HG03045 (cell line): ENCODE measurements around the gene FOXO4.

ENCODE experiments used
- ATAC-seq: cut with Tn5 transposase; IDR thresholded peaks from one replicate; pipeline ENCODE4 v1.9.1; 2021; ENCODE audit warnings: mild to moderate bottlenecking, moderate library complexity; ENCODE audit not compliant: unreplicated experiment

FOXO4 gene

DNA sequence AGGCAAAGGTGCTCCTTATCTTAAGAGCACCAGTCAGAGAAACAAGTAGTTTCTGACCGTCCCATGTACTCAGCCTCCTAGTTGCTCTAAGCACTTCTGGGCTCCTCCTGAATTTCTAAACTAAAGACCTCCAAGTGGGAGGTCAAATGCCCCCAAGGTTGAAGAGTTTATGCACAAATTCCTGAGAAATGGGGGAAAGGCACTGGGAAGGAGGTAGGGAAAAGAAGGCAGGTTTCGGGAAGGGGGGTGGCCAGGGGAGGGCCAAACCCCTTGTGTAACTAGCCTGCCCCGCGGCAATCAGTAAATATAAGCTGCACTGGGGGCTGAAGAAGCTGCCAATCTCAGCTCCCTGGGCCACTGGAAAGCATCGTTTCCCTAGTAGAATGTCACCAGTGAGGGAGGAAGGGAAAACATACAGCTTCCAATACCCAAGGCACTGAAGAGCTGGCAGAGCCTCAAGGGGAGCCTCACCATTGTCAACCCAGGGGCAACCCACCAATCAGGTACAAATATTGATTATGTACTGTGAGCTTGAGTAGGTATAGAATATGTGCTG is 3.4 kb downstream of the FOXO4 start:
- no peak for ATAC-seq

DNA sequence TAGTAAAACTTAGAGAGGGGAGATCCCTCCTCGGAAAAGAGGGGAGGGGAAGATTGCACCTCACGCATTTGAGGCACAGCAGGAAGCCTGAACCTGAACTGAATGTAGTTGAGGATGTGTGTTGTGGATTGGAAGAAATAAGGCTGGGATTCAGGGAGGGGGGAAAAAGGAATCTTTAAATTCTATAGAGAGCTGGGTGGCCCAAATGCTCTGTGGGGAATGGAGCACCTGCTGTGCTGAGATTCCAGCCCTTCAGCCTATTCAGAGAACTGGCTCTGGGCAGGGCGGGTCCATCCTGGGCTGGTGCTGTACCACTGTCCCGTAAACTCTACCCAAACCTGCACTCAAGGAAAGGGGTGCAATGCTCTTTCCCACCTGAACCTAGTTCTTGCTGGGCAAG is 4.1 kb downstream of the FOXO4 start:
- ATAC-seq = no peak

DNA sequence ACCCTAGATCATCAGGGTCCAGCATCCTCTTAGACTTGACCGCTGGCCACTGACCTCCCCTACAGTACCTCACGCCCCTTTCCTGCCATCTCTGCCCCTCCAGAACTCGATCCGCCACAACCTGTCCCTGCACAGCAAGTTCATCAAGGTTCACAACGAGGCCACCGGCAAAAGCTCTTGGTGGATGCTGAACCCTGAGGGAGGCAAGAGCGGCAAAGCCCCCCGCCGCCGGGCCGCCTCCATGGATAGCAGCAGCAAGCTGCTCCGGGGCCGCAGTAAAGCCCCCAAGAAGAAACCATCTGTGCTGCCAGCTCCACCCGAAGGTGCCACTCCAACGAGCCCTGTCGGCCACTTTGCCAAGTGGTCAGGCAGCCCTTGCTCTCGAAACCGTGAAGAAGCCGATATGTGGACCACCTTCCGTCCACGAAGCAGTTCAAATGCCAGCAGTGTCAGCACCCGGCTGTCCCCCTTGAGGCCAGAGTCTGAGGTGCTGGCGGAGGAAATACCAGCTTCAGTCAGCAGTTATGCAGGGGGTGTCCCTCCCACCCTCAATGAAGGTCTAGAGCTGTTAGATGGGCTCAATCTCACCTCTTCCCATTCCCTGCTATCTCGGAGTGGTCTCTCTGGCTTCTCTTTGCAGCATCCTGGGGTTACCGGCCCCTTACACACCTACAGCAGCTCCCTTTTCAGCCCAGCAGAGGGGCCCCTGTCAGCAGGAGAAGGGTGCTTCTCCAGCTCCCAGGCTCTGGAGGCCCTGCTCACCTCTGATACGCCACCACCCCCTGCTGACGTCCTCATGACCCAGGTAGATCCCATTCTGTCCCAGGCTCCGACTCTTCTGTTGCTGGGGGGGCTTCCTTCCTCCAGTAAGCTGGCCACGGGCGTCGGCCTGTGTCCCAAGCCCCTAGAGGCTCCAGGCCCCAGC is 5.2 kb downstream of the FOXO4 start:
- ATAC-seq = no peak

DNA sequence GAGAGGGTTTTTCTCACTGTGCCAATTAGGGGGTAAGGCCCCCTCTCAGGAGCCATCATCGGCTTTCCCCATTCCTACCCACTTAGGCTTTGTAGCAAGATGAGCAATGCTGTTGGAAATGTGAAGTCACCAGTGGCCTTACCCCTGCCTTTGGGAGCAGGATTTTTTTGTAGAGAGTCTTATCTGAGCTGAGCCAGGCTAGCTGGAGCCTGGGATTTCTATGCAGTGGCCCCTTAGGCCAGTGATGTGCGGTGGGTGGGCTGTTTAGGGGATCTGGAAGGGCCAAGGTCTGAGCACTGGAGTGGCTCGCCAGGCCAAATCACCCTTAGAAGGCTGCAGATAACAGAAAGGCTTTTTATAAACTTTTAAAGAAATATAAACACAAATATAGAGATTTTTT is 6.6 kb downstream of the FOXO4 start:
- no peak for ATAC-seq

DNA sequence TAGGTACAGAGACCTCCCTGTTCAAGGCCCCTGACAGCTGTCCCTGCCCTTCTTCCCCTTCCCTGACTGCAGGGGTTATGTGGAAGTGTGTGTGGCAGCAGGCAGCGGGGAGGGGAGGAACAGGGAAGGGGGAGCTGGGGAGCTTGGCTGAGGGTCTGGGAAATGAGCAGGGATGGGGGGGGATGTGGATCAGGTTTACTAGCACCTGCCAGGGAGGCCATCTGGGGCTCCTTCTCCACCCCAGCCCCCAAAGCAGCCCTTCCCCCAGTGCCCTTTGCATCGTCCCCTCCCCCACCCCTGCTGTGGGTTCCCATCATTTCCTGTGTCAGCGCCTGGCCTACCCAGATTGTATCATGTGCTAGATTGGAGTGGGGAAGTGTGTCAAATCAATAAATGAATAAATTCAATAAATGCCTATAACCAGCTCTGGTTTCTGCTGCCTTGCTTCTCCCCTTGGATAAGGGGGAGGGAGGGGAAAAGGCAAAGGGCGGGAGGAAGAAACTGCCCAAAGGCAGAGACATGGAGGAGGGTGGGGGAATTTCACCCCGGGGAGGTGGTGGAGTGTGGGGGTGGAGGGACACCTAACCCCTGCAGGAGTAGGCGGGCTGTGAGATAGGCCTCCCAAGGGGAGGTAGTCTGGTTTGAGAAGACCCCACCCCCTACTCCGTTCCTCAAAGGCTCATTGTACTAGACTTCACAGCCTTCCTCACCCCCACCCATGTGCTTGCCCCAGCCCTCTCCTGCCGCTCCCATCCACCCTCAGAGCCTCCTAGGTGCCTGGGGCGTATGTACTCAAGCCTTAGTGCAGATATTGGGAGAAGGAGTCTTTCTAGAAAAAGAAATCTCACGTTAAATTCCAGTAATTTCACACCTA is 7.7 kb downstream of the FOXO4 start:
- no peak for ATAC-seq

DNA sequence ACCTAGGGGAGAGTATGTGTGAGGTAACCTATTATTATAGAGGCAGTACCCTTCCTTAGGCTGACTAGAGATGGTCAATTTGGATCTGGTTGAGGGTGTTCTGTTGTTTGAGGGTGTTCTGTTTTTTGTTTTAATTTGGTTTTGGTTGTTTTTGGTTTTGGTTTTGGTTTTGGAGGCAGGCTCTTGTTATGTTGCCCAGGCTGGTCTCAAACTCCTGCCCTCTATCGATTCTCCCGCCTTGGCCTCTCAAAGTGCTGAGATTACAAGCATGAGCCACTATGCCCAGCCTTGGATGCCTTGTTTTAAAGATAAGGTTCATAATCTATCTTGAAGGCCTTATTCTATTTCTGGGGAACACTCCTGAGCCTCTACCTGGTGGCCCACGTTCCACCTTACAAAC is 10.0 kb downstream of the FOXO4 start:
- no peak for ATAC-seq

DNA sequence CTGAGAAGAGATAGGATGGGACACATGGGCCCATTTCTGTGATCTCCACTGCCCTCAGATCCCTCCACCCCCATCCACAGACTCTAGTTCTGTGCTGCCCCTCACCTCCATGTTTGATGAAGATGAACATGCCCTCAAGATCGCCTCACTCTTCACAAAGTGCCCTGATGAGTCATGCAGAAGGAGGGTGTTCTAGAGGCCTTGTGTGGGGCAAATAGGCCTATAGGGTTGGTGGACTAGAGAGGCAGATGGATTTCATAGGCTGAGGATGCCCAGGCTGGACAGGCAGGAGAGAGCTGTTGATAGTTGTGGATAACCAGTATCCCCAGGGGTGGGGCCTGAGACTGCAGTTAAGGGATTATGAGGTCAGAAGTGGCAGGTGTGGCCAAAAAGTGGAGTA is 10.8 kb downstream of the FOXO4 start, which contains the start of gene CXorf65:
TSS of gene CXorf65 (minus strand) at position 314 of the 400 bp plus-strand sequence. CDS start at position 130, 184 bp downstream.
- ATAC-seq = no peak

DNA sequence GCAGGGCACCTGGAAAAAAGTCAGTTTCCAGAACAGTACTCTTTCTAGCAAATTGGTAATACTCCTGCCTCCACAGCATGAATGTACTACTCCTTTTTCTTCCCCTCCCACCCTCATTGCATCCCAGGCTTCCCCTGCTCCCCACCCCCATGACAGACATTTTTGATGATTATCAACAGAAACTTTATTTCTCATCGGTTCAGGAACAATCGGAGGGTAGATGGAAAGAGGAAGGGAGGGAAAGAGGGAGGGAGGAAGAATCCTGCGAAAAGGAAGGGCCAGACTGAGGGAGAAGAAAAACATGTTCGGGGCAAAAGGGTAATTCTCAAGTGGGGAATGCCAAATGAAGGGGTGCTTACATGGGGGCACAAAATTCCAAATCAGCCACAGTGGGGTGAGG is 11.6 kb downstream of the FOXO4 start:
- no peak for ATAC-seq

DNA sequence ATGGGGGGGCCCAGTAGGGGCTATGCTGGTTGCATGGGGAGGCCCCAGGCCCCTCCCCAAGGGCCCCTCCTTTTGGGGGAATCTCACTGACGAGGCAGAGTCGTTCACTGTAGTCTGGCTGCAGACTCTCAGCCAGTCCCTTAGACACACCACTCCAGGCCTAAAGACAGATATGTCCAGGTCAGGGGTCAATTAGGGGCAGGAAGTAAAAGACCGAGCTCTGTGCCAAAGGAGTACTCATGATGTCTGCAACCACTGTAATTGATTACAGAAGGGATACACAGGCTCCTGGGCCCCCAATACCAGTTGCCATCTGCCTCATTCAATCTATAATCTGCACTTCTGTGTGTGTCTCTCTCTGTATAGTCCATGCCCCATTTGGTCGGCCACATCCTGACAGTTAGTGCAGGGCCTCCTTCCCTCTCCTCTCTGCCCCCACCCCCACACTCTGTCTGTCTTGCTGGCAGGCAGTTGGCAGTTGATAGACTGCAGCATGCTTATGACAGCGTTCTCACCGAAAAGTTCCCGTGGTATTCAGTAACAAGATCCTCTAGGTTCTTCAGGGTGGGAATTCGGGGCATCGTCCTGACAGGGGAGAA is 12.2 kb downstream of the FOXO4 start:
- no peak for ATAC-seq

DNA sequence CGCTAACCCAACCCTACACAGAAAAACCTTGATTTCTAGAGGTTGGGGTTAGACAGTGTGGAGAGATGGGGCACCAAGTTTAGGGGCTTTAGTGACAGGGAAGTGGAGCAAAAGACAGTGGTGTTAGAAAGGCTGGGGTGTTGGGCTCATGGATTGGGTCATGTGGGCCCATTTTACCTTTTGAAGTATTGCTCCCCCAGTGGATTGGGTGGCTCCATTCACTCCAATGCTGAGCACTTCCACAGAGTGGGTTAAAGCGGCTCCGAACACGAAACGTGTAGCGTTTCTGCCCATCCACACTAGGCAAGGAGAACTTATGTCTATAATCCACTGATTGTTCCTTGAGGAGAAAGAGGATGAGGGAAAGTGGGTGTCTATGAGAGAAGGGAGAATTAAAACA is 13.4 kb downstream of the FOXO4 start:
- ATAC-seq = no peak

DNA sequence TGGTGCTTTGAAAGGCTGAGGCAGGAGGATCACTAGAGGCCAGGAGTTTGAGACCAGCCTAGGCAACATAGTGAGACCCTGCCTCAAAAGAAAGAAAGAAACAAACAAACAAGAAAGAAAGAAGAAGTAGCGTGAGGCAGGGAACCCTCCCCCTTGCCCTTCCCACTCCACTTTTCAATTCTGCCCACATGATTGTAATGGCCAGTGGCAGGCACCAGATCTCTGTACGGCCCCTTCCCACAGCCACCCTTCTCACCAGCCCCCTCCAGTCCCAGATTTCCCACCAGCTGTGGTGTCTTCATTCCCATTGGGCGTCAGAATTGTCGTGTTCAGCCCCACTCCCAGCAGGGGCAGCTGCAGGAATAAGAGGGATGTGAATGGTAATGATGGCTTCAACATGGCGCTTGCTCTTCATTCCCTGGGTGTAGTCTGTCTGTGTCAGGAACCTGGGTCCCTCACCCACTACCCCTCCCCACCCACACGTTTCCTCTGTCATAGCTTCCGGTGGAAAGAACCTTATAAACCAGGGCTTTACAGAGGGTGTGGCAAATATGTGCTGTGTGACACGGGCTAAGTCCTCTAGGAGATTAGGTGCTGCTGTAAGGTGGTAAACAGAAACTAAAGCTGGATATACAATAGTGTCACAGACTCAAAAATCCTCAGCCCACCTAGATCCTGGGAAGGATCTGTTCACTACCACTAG is 15.6 kb downstream of the FOXO4 start, which contains the start of gene IL2RG:
TSS of gene IL2RG (minus strand) at position 437 of the 703 bp plus-strand sequence. CDS start at position 399, 38 bp downstream.
- ATAC-seq = peak; percentile 89

DNA sequence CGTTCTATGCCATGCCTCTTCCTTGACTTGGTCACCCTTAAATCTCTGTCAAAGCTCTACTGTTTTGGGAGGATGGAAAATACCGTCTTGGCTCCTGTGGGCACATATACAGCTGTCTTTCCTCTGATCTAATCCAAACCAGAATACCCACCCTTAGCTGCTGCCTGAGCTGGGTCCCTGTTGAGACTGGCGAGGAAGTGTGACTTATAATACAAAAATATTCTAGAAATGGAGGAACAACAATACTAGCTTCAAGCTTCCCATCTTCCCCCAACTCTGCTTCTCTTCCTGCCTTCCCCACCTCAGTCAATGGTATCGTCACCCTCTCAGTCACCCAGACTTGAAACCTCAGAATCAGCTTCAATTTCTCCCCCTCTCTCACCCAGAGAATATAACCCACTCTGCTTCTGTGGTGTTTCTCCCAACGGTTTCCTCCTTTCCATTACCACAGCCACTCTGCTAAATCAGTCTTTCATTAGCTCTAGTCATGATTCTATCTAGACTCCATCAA is 16.3 kb downstream of the FOXO4 start:
- ATAC-seq = peak; percentile 35

DNA sequence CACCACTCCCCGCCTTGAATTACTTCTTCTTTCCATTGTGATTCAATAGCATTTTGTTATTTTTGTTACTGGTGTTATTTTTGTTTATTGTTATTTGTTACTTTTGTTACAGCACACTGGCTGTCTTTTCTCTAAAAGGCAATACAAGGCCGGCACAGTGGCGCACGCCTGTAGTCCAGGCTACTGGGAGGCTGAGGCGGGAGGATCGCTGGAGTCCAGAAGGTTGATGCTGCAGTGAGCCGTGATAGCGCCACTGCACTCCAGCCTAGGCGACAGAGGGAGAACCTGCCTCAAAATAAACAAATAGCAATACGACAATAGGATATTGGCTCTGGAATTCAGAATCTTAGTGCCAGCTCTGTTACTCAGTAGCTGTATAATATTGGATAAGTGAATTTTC is 21.7 kb downstream of the FOXO4 start:
- no peak for ATAC-seq

DNA sequence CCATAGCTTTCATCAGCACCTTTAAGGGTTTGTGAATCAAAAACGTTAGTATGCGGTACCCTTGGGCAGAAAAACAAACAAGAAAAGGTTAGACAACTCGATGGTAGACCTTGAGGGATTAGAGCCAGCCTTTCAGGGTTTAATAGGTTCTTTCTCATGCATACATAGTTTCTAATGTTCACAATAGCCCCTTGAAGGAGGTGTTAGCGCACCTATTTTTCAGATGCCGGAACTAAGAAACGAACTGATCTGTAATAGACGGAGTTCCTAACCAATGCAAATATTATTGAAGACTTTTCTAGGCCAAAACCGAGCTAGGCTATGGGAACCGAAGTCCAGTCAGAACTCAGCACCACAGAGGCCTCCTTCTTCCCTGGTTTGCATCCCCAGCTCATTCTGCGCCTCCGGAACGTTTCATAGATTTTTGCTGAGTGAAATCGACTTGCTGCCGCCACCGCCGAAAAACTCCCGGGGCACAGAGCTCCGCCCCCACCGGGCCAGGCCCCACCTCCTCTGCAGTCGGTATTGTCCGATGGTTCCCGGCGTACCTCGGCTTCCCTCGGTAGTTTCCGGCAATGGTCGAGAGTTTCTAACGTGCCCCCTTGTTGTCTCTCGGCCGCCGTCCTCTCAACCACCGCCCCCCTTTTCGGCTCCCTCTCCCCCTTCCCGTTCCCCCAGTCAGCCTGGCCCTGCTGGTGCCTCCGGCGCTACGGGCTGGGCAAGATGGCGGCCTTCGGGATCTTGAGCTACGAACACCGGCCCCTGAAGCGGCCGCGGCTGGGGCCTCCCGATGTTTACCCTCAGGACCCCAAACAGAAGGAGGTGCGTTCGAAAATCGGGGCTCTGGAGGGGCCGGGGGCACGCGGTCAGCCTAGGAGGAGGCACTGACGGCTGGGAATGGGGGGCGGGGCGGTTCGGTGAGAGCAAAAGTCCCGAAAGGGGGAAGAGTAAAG is 22.7 kb downstream of the FOXO4 start, which contains the start of gene MED12:
TSS of gene MED12 (plus strand) at position 565 of the 953 bp plus-strand sequence. CDS start at position 724, 159 bp downstream.
- peak; percentile 92 for ATAC-seq

DNA sequence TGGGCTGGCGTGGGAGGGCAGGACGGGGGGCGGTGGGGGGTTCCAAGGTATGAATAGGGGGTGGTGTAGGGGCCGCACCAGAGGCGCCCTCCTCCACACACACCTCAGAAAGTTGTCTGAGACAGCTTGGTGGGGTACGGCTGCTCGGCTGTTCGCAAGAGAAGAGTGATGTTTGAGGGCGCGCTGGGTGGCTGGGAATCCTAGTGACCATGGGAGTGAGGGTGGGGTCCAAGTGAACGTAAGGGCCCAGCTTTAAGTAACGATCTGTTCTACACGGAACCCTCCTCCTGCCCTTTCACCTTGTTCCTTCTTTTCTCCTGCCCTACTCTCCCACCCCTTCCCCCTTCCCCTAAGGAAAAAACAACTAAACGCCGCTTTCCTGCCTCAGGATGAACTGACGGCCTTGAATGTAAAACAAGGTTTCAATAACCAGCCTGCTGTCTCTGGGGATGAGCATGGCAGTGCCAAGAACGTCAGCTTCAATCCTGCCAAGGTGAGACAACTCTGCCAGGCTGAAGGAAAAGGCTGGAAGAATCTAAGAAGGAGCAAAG is 23.4 kb downstream of the FOXO4 start:
- peak; percentile 6 for ATAC-seq

DNA sequence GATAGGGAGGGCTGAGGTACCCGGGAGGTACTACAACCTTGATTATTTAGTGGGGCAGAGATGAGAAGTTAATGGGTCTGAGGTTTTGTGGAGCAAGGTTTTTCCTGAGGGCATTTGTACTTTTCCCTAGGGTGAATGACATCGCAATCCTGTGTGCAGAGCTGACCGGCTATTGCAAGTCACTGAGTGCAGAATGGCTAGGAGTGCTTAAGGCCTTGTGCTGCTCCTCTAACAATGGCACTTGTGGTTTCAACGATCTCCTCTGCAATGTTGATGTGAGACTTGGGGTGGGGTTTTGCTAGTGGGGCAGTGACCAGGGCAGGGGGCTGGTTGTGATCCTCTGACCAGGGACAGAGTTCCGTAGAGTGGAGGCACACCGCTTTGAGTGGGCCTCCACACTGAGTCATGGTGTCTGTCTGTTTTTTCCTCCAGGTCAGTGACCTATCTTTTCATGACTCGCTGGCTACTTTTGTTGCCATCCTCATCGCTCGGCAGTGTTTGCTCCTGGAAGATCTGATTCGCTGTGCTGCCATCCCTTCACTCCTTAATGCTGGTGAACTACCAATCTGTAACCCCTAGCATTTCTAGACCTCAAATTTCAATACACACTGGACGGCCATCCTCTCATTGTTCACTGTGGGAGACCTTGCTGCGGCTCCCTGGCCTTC is 32.6 kb downstream of the FOXO4 start:
- ATAC-seq = no peak

DNA sequence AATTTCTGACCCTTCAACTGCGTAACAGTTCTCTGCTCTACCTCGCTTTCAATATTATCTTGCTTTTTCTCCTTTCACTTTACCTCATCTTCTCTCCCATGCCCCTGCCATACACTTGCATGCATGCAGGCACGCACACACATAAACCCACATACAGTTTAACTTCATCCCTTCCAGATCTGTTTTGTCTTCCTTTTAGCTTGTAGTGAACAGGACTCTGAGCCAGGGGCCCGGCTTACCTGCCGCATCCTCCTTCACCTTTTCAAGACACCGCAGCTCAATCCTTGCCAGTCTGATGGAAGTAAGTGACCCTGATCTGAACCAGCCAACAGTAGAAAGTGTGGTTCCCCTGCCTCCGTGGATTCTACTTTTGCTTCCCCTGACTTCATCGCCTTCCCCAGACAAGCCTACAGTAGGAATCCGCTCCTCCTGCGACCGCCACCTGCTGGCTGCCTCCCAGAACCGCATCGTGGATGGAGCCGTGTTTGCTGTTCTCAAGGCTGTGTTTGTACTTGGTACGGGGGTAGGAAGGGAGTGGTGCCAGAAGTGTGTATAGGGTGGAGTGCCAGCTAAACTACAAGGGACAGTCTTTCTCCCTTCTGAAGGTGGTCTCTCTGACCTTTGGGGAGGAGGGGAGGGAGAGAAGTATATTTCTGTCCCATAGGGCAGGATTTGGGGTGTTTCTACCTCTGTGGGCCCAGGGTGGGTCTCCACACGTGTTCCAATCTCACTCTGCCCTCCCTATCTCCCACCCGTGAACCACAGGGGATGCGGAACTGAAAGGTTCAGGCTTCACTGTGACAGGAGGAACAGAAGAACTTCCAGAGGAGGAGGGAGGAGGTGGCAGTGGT is 33.5 kb downstream of the FOXO4 start:
- ATAC-seq = peak; percentile 67
